K562 (cell line): Measurements from ENCODE around the gene PTPN5. TPM values are rescaled to one million over a fixed set of nuclear protein-coding genes. Genes with fewer than 3 reads are reported as not detected.
A peak's percentile ranks its signal among the peaks of the same experiment; 100 is the strongest.

Source experiments
- BCOR ChIP-seq: fragments of 450-650 bp; IDR thresholded peaks from 2 replicates; pipeline ENCODE4 v1.6.1; 2016
- CBFA2T3 ChIP-seq: fragments of 450-650 bp; IDR thresholded peaks from 2 replicates; pipeline ENCODE4 v1.6.1; 2017
- CC2D1A ChIP-seq: fragments of 450-650 bp; IDR thresholded peaks from 2 replicates; pipeline ENCODE4 v1.6.1; 2017; ENCODE audit warnings: mild to moderate bottlenecking
- CREBBP ChIP-seq: IDR thresholded peaks from one replicate; pipeline ENCODE4 v1.6.1; 2012; ENCODE audit warnings: low read depth, mild to moderate bottlenecking, control low read depth, inconsistent platforms, low read length
- HDAC3 ChIP-seq: fragments of 450-650 bp; IDR thresholded peaks from 2 replicates; pipeline ENCODE4 v1.6.1; 2018; ENCODE audit warnings: borderline replicate concordance, mild to moderate bottlenecking, moderate library complexity; ENCODE audit not compliant: partially characterized antibody
- HDAC8 ChIP-seq: fragments of 450-650 bp; IDR thresholded peaks from 2 replicates; pipeline ENCODE4 v1.6.1; 2016; ENCODE audit warnings: mild to moderate bottlenecking, missing genetic modification characterization, moderate library complexity, missing compliant biosample characterization
- HLTF ChIP-seq: fragments of 450-650 bp; IDR thresholded peaks from 2 replicates; pipeline ENCODE4 v1.6.1; 2016
- PTBP1 ChIP-seq: fragments of 200-400 bp; formaldehyde crosslinking; IDR thresholded peaks from 2 replicates; pipeline ENCODE4 v1.6.1; 2017; ENCODE audit warnings: low read depth, low read length
- PURB ChIP-seq: sonication (generic); formaldehyde crosslinking; IDR thresholded peaks from 2 replicates; pipeline ENCODE4 v1.9.0; 2021; ENCODE audit warnings: low read depth, mild to moderate bottlenecking, missing genetic modification reagents
- RBFOX2 ChIP-seq: fragments of 200-400 bp; formaldehyde crosslinking; IDR thresholded peaks from 2 replicates; pipeline ENCODE4 v1.6.1; 2017; ENCODE audit warnings: low read depth, mild to moderate bottlenecking, low read length, moderate library complexity
- RBM22 ChIP-seq: fragments of 200-400 bp; formaldehyde crosslinking; IDR thresholded peaks from 2 replicates; pipeline ENCODE4 v1.6.1; 2018; ENCODE audit warnings: low read length, low read depth; ENCODE audit not compliant: poor library complexity, severe bottlenecking
- SAFB ChIP-seq: fragments of 200-400 bp; formaldehyde crosslinking; IDR thresholded peaks from 2 replicates; pipeline ENCODE4 v1.6.1; 2017; ENCODE audit warnings: low read depth, low read length, borderline replicate concordance
- SIN3B ChIP-seq: fragments of 450-650 bp; IDR thresholded peaks from 2 replicates; pipeline ENCODE4 v1.6.1; 2017; ENCODE audit warnings: low read depth, mild to moderate bottlenecking, moderate library complexity
- SIX5 ChIP-seq, 2 experiments: IDR thresholded peaks; 2 replicates each; pipeline ENCODE4 v1.6.1; 2011; ENCODE audit warnings: low read length in 2 of 2, borderline replicate concordance in 1 of 2, low read depth in 1 of 2, mild to moderate bottlenecking in 1 of 2, moderate library complexity in 1 of 2; ENCODE audit not compliant: insufficient read depth in 1 of 2
- TAF1 ChIP-seq: IDR thresholded peaks from 2 replicates; pipeline ENCODE4 v1.6.1; 2011; ENCODE audit warnings: mild to moderate bottlenecking, low read length, moderate library complexity; ENCODE audit not compliant: insufficient read depth, control insufficient read depth, severe bottlenecking; ENCODE audit errors: extremely low read depth
- YBX1 ChIP-seq: fragments of 450-650 bp; IDR thresholded peaks from 2 replicates; pipeline ENCODE4 v1.7.1; 2016; ENCODE audit warnings: mild to moderate bottlenecking
- ZFX ChIP-seq: sonication (generic); formaldehyde crosslinking; IDR thresholded peaks from 2 replicates; pipeline ENCODE4 v1.8.0; 2022; ENCODE audit warnings: mild to moderate bottlenecking, missing genetic modification reagents, moderate library complexity
- ZNF263 ChIP-seq: sonication (generic); formaldehyde crosslinking; IDR thresholded peaks from 2 replicates; pipeline ENCODE4 v1.8.0; 2022; ENCODE audit warnings: mild to moderate bottlenecking, missing genetic modification reagents, borderline replicate concordance
- ZNF75A ChIP-seq: fragments of 450-650 bp; formaldehyde crosslinking; IDR thresholded peaks from 2 replicates; pipeline ENCODE4 v1.4.0; 2020; ENCODE audit warnings: mild to moderate bottlenecking
- polyA plus RNA-seq, 8 experiments: library from polyadenylated mRNA; depleted of rRNA in 4 of 8; stranded (reverse) in 5 of 8; unstranded in 3 of 8; fragments of >200 nt; fragmentation: Nextera tagmentation in 2 of 8; fragmentation: Illumina TruSeq in 1 of 8; extraction: Ambion mirVana in 2 of 8; extraction: Trizol in 1 of 8; gene quantifications; 2 replicates each; pipeline versions ENCODE4 v1.2.1 to v1.2.3, GENCODE V29; 2011 to 2014; ENCODE audit warnings: inconsistent platforms in 1 of 8, missing spikeins in 1 of 8
- total RNA-seq, 7 experiments: library from RNA; depleted of rRNA in 6 of 7; stranded (reverse); fragments of >200 nt in 6 of 7; fragmentation: Illumina TruSeq in 2 of 7; extraction: Trizol in 2 of 7; gene quantifications; 2 replicates each; pipeline versions ENCODE4 v1.2.1 to v1.2.3, GENCODE V29; 2011 to 2021; ENCODE audit warnings: low replicate concordance in 1 of 7
- TF ChIP-seq, protein P1 (sequence below): fragments of 250-450 bp; sonication (Bioruptor Pico); IDR thresholded peaks from 2 replicates; pipeline ENCODE4 v1.8.0; 2021; ENCODE audit warnings: moderate library complexity, mild to moderate bottlenecking, inconsistent platforms
- TF ChIP-seq, protein P2 (sequence below): fragments of 450-650 bp; IDR thresholded peaks from 2 replicates; pipeline ENCODE4 v1.7.0; 2016; ENCODE audit warnings: borderline replicate concordance
- TF ChIP-seq, protein P3 (sequence below): fragments of 200-800 bp; sonication (Bioruptor generic); IDR thresholded peaks from 2 replicates; pipeline ENCODE4 v1.6.1; 2017; ENCODE audit warnings: missing genetic modification characterization, missing compliant biosample characterization

PTPN5 gene
- total and polyA plus RNA-seq, 9 of the 15 experiments (the other 6 are each of a cell fraction or from before 2014, with no cell fraction given), result not detected

DNA sequence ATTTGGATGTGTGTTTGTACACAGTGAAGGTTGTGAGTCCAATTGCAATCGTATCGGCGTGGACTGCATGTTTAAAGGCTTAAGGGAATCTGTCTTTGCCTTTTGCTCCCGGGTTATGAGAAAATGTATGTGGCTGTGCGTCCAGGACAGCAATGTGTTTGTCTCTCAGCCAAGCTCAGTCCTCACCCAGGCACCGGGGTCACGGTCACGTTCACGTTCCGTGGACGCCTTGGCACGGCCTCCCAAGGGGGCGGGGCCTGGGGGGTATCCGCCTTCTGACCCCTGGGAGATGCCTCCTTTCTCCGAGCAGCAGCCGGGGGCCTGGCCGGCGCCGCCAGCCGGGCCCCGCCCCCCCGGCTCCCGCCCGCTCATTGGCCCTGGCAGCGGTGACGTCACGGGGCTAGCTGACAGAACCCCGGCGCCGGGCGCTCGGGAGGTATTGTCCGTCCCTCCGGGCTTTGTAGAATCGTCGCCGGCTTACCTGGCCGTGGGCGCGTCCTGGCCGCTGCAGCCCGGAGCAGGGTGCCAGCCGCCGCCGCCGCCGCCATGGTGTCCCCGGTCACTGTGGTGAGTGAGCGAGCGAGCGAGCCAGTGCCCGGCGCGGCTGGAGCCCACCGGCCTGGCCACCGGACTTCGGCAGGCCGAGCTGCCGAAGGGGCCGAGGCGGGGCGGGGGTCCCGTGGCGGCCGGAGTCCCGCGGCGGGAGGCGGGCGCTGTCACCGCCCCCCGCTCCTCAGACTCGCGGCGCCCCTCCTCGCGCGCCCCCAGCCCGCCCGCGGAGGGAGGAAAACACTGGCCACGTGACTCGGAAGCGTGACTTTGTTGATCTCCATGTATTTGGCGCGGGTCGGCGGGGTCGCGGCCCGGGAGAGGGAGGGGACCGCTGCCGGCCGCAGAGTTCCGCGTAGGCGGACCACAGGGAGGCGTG, 93.0 kb downstream of the PTPN5 start, which contains the start of gene TMEM86A (continued):
- TF ChIP-seq HDAC8 (tag), result no peak
- peak; percentile 76 for TF ChIP-seq RBFOX2
- TF ChIP-seq ZNF75A (CRISPR knock-in tag), result no peak
- no peak for TF ChIP-seq PTBP1
- no peak for TF ChIP-seq PURB (CRISPR knock-in tag)
- TF ChIP-seq, protein P1, sequence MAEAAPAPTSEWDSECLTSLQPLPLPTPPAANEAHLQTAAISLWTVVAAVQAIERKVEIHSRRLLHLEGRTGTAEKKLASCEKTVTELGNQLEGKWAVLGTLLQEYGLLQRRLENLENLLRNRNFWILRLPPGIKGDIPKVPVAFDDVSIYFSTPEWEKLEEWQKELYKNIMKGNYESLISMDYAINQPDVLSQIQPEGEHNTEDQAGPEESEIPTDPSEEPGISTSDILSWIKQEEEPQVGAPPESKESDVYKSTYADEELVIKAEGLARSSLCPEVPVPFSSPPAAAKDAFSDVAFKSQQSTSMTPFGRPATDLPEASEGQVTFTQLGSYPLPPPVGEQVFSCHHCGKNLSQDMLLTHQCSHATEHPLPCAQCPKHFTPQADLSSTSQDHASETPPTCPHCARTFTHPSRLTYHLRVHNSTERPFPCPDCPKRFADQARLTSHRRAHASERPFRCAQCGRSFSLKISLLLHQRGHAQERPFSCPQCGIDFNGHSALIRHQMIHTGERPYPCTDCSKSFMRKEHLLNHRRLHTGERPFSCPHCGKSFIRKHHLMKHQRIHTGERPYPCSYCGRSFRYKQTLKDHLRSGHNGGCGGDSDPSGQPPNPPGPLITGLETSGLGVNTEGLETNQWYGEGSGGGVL, result no peak
- TF ChIP-seq HLTF, result no peak
- no peak for TF ChIP-seq CBFA2T3
- TF ChIP-seq CC2D1A, result no peak
- no peak; the same call in 1 of the 2 replicates for TF ChIP-seq SAFB
- TF ChIP-seq CREBBP, result no peak
- no peak for TF ChIP-seq YBX1
- no peak for TF ChIP-seq ZNF263
- no peak for TF ChIP-seq SIX5 (IDR thresholded peaks at IDR 0.05; ENCODE audit: borderline replicate concordance in 1 of 2, insufficient read depth in 1 of 2, low read depth in 1 of 2, low read length in 2 of 2)
- TF ChIP-seq TAF1, result peak; percentile 23
- 0 out of 2 replicates have a peak, but pooled peaks have one; percentile 26 for TF ChIP-seq ZFX (CRISPR knock-in tag)
- TF ChIP-seq BCOR, result no peak
- TF ChIP-seq HDAC3, result no peak
- TF ChIP-seq, protein P2, sequence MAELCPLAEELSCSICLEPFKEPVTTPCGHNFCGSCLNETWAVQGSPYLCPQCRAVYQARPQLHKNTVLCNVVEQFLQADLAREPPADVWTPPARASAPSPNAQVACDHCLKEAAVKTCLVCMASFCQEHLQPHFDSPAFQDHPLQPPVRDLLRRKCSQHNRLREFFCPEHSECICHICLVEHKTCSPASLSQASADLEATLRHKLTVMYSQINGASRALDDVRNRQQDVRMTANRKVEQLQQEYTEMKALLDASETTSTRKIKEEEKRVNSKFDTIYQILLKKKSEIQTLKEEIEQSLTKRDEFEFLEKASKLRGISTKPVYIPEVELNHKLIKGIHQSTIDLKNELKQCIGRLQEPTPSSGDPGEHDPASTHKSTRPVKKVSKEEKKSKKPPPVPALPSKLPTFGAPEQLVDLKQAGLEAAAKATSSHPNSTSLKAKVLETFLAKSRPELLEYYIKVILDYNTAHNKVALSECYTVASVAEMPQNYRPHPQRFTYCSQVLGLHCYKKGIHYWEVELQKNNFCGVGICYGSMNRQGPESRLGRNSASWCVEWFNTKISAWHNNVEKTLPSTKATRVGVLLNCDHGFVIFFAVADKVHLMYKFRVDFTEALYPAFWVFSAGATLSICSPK, result no peak
- TF ChIP-seq SIN3B, result 0 out of 2 replicates have a peak, but pooled peaks have one; percentile 41
- TF ChIP-seq, protein P3, sequence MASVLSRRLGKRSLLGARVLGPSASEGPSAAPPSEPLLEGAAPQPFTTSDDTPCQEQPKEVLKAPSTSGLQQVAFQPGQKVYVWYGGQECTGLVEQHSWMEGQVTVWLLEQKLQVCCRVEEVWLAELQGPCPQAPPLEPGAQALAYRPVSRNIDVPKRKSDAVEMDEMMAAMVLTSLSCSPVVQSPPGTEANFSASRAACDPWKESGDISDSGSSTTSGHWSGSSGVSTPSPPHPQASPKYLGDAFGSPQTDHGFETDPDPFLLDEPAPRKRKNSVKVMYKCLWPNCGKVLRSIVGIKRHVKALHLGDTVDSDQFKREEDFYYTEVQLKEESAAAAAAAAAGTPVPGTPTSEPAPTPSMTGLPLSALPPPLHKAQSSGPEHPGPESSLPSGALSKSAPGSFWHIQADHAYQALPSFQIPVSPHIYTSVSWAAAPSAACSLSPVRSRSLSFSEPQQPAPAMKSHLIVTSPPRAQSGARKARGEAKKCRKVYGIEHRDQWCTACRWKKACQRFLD (CRISPR knock-in tag), result peak; percentile 45; the same call in 1 of the 2 replicates
- no peak for TF ChIP-seq RBM22
